ENCODE measurements around the gene GRIN2A. TPM values are rescaled to one million over a fixed set of nuclear protein-coding genes. Genes with fewer than 3 reads are reported as not detected.
A peak's percentile ranks its signal among the peaks of the same experiment; 100 is the strongest.

The GRIN2A gene
- total RNA-seq, 1 experiment from 2014 or later = not detected

GRCh38 chr16:10121897-10122425, 60.3 kb downstream of the GRIN2A start:
- Mint-ChIP-seq H3K27ac (ENCODE audit: low read depth, unreplicated experiment) (no peak overlapping the region), H3K4me3 (ENCODE audit: unreplicated experiment) (no peak overlapping the region), H3K9me3 (ENCODE audit: unreplicated experiment) (peaks cover 48% of the 10 kb centered on the region), H3K36me3 (ENCODE audit: insufficient read depth, unreplicated experiment) (no peaks in the 10 kb centered on the region), H3K4me1 (ENCODE audit: insufficient read depth, unreplicated experiment) (no peaks in the 10 kb centered on the region), H3K27me3 (ENCODE audit: insufficient read depth, unreplicated experiment) (no peaks in the 10 kb centered on the region)
- intact Hi-C loops (cut with micrococcal nuclease) = no loop called here
- DNase-seq (ENCODE audit: unreplicated experiment) = no peak
- no peak for TF ChIP-seq CTCF (IDR thresholded peaks at IDR 0.05; ENCODE audit: unreplicated experiment)
- POLR2A ChIA-PET = no interaction called here
- CTCF ChIA-PET = no interaction called here
- BruUV-seq (replicated peaks) = no TSS peak

- CTCF ChIA-PET = interaction anchor here (0.6 kb wide), 1 partner anchor 286 kb away, joined by 3 read pairs; no protein-coding TSS in a partner anchor
- H3K9me3 Mint-ChIP-seq (ENCODE audit: unreplicated experiment) = peaks cover 46% of the 10 kb centered on the region
- H3K27ac Mint-ChIP-seq (ENCODE audit: low read depth, unreplicated experiment) = no peak overlapping the region
- no peak overlapping the region for H3K4me3 Mint-ChIP-seq (ENCODE audit: unreplicated experiment)
- intact Hi-C loops (cut with micrococcal nuclease) = no loop called here
- no peaks in the 10 kb centered on the region for H3K27me3 Mint-ChIP-seq (ENCODE audit: insufficient read depth, unreplicated experiment)
- POLR2A ChIA-PET = no interaction called here
- no peaks in the 10 kb centered on the region for H3K4me1 Mint-ChIP-seq (ENCODE audit: insufficient read depth, unreplicated experiment)
- peak; percentile 44 for DNase-seq (ENCODE audit: unreplicated experiment)
- no TSS peak for BruUV-seq (replicated peaks)
- no peak for TF ChIP-seq CTCF (IDR thresholded peaks at IDR 0.05; ENCODE audit: unreplicated experiment)
- H3K36me3 Mint-ChIP-seq (ENCODE audit: insufficient read depth, unreplicated experiment) = no peaks in the 10 kb centered on the region
These were observed 60.7 kb downstream of the GRIN2A start for GRCh38 chr16:10121491-10121890.

DNA sequence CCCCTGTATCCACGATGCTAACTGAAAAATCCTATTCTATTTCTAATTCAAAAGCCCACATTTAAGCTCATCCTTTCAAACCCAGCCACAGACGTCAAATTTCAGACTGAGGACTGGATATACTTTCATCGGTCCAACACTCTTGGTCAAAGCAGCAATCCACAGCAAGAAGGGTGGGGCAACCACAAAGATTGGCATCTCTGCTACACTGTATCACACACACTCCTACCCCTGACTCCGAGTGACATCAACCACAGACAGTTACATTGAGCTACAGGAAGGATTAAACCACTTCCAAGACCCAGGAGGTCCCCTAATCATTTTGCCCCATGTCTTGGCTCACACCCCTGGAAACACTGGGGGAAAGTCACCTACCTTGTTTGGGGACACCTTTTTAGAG, 61.3 kb downstream of the GRIN2A start:
- no TSS peak for BruUV-seq (replicated peaks)
- no peaks in the 10 kb centered on the region for H3K4me1 Mint-ChIP-seq (ENCODE audit: insufficient read depth, unreplicated experiment)
- TF ChIP-seq CTCF (IDR thresholded peaks at IDR 0.05; ENCODE audit: unreplicated experiment) = no peak
- H3K27ac Mint-ChIP-seq (ENCODE audit: low read depth, unreplicated experiment) = no peak overlapping the region
- ChIA-PET CTCF (interaction anchor here (0.6 kb wide), 1 partner anchor 285 kb away, joined by 3 read pairs; no protein-coding TSS in a partner anchor), POLR2A (no interaction called here)
- no peak overlapping the region for H3K4me3 Mint-ChIP-seq (ENCODE audit: unreplicated experiment)
- no peaks in the 10 kb centered on the region for H3K27me3 Mint-ChIP-seq (ENCODE audit: insufficient read depth, unreplicated experiment)
- intact Hi-C loops (cut with micrococcal nuclease) = no loop called here
- H3K9me3 Mint-ChIP-seq (ENCODE audit: unreplicated experiment) = peaks cover 42% of the 10 kb centered on the region
- DNase-seq (ENCODE audit: unreplicated experiment) = no peak
- no peaks in the 10 kb centered on the region for H3K36me3 Mint-ChIP-seq (ENCODE audit: insufficient read depth, unreplicated experiment)

DNA sequence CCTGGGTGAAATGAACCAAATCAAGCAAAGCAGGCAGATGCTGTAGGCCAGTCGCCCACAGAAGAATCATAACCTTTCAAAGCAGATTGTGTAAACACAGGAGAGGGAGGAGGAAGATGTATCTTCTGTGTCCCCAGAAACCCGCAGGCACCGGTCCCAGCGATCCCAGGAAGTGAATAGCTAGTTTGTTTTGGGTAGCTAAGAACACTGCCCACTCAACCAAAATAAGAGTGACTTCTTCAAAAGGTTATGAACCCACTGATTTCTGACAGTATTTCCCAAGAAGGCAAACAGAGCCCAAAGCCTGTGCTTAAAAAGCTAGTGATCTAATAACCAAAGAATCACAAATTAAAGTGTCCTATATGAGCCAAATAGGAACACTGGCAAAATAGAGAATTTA, 67.8 kb downstream of the GRIN2A start:
- no peak for TF ChIP-seq CTCF (IDR thresholded peaks at IDR 0.05; ENCODE audit: unreplicated experiment)
- Mint-ChIP-seq H3K27me3 (ENCODE audit: insufficient read depth, unreplicated experiment) (no peaks in the 10 kb centered on the region), H3K4me1 (ENCODE audit: insufficient read depth, unreplicated experiment) (no peaks in the 10 kb centered on the region), H3K4me3 (ENCODE audit: unreplicated experiment) (no peak overlapping the region), H3K9me3 (ENCODE audit: unreplicated experiment) (peaks cover 33% of the 10 kb centered on the region), H3K36me3 (ENCODE audit: insufficient read depth, unreplicated experiment) (no peaks in the 10 kb centered on the region), H3K27ac (ENCODE audit: low read depth, unreplicated experiment) (no peak overlapping the region)
- ChIA-PET CTCF (no interaction called here), POLR2A (no interaction called here)
- no peak for DNase-seq (ENCODE audit: unreplicated experiment)
- BruUV-seq (replicated peaks) = no TSS peak
- intact Hi-C loops (cut with micrococcal nuclease) = no loop called here

All from MCF 10A (cell line).